Measurements from ENCODE around the gene SOHLH2. TPM values are rescaled to one million over a fixed set of nuclear protein-coding genes. Genes with fewer than 3 reads are reported as not detected.

The SOHLH2 gene
- total RNA-seq, 1 experiment from 2014 or later = not detected

- H2AFZ ChIP-seq (ENCODE audit: low read length) = no peak overlapping the region
- H3K27me3 ChIP-seq (ENCODE audit: low read length) = peaks cover 12% of the 10 kb centered on the region
- POLR2A ChIA-PET (ENCODE audit: unreplicated experiment) = no interaction called here
- DNase-seq (no peak), ATAC-seq (no peak)
- H3K4me1 ChIP-seq (ENCODE audit: insufficient read depth, low read length) = no peaks in the 10 kb centered on the region
- no peaks in the 10 kb centered on the region for H3K36me3 ChIP-seq (ENCODE audit: low read depth, low read length)
- H3K79me2 ChIP-seq (ENCODE audit: low read length) = no peaks in the 10 kb centered on the region
- H3K4me3 ChIP-seq (ENCODE audit: low read length) = no peak overlapping the region
- H3K9me2 ChIP-seq (replicated peaks; ENCODE audit: low read length) = no peaks in the 10 kb centered on the region
- CTCF ChIA-PET = no interaction called here
- H3F3A ChIP-seq (ENCODE audit: low read length, unreplicated experiment) = no peaks in the 10 kb centered on the region
- no peak overlapping the region for H3K4me2 ChIP-seq (ENCODE audit: low read length)
- no peaks in the 10 kb centered on the region for H3K9me3 ChIP-seq (ENCODE audit: low read length)
- no TSS peak for BruUV-seq (replicated peaks)
- no peak overlapping the region for H3K9ac ChIP-seq (ENCODE audit: low read length)
- no peak overlapping the region for H3K27ac ChIP-seq (ENCODE audit: low read length)
- intact Hi-C loops (cut with micrococcal nuclease) = no loop called here
- H4K20me1 ChIP-seq (ENCODE audit: low read length) = no peaks in the 10 kb centered on the region
- no peak for TF ChIP-seq EZH2phosphoT487 (IDR thresholded peaks at IDR 0.05; ENCODE audit: borderline replicate concordance, low read length)
- TF ChIP-seq CTCF (conservative IDR thresholded peaks at IDR 0.05; ENCODE audit: low read depth, low read length) = no peak
These were observed 78.5 kb downstream of the SOHLH2 start for GRCh38 chr13:36135876-36136275.

- H4K20me1 ChIP-seq (ENCODE audit: low read length) = no peaks in the 10 kb centered on the region
- ChIA-PET CTCF (interaction anchor here (0.5 kb wide), 1 partner anchor 87 kb away, joined by 3 read pairs; no protein-coding TSS in a partner anchor), POLR2A (ENCODE audit: unreplicated experiment) (no interaction called here)
These were observed 79.7 kb downstream of the SOHLH2 start for GRCh38 chr13:36134632-36135031.

More at GRCh38 chr13:36134632-36135031, 79.7 kb downstream of the SOHLH2 start:
- intact Hi-C loops (cut with micrococcal nuclease) = no loop called here
- ATAC-seq = no peak
- Histone ChIP-seq H3K9ac (ENCODE audit: low read length) (no peak overlapping the region), H2AFZ (ENCODE audit: low read length) (no peak overlapping the region), H3K27ac (ENCODE audit: low read length) (no peak overlapping the region), H3K9me3 (ENCODE audit: low read length) (no peaks in the 10 kb centered on the region), H3K4me3 (ENCODE audit: low read length) (no peak overlapping the region), H3F3A (ENCODE audit: low read length, unreplicated experiment) (no peaks in the 10 kb centered on the region), H3K36me3 (ENCODE audit: low read depth, low read length) (no peaks in the 10 kb centered on the region), H3K9me2 (replicated peaks; ENCODE audit: low read length) (no peaks in the 10 kb centered on the region), H3K27me3 (ENCODE audit: low read length) (peaks cover 23% of the 10 kb centered on the region), H3K79me2 (ENCODE audit: low read length) (no peaks in the 10 kb centered on the region), H3K4me2 (ENCODE audit: low read length) (no peak overlapping the region), H3K4me1 (ENCODE audit: insufficient read depth, low read length) (no peaks in the 10 kb centered on the region)
- TF ChIP-seq CTCF (conservative IDR thresholded peaks at IDR 0.05; ENCODE audit: low read depth, low read length) = no peak
- no peak for TF ChIP-seq EZH2phosphoT487 (IDR thresholded peaks at IDR 0.05; ENCODE audit: borderline replicate concordance, low read length)
- TF ChIP-seq EZH2 (IDR thresholded peaks at IDR 0.05; ENCODE audit: low read length, unreplicated experiment) = no peak
- no TSS peak for BruUV-seq (replicated peaks)
- DNase-seq = no peak
